ENCODE measurements around the gene PRKCA. TPM values are rescaled to one million over a fixed set of nuclear protein-coding genes. Genes with fewer than 3 reads are reported as not detected.

The PRKCA gene
- total and polyA plus RNA-seq, 2 experiments from 2014 or later, result 6.4 to 35.4 TPM

GRCh38 chr17:66629762-66630161 is 327.3 kb downstream of the PRKCA start:
- Histone ChIP-seq H3K36me3 (ENCODE audit: insufficient read depth) (no peaks in the 10 kb centered on the region), H3K4me3 (no peak overlapping the region), H3K4me2 (no peak overlapping the region), H2AFZ (no peak overlapping the region), H3K4me1 (ENCODE audit: insufficient read depth) (0 out of 2 replicates have a peak, but pooled peaks cover 2% of the 10 kb centered on the region), H3K27ac (ENCODE audit: low read depth) (no peak overlapping the region), H3F3A (replicated peaks; ENCODE audit: low read depth) (no peaks in the 10 kb centered on the region), H3K9me2 (ENCODE audit: insufficient read depth) (0 out of 2 replicates have a peak, but pooled peaks cover 9% of the 10 kb centered on the region), H4K20me1 (replicated peaks; ENCODE audit: insufficient read depth) (no peaks in the 10 kb centered on the region), H3K27me3 (ENCODE audit: insufficient read depth) (no peaks in the 10 kb centered on the region), H3K79me2 (replicated peaks; ENCODE audit: insufficient read depth) (no peaks in the 10 kb centered on the region)
- Mint-ChIP-seq H3K27me3 (ENCODE audit: insufficient read depth, low read depth, poor library complexity) (no peaks in the 10 kb centered on the region), H3K36me3 (ENCODE audit: low read depth) (no peaks in the 10 kb centered on the region), H3K27ac (no peak overlapping the region), H3K9me3 (no peaks in the 10 kb centered on the region), H3K4me1 (peaks cover 4% of the 10 kb centered on the region; the same call in 2 of the 3 replicates), H3K4me3 (no peak overlapping the region)
- ATAC-seq (no peak), DNase-seq (ENCODE audit: low spot score) (no peak)
- TF ChIP-seq ZNF114 (CRISPR knock-in tag; IDR thresholded peaks at IDR 0.05), result no peak
- no peak for TF ChIP-seq CTCF (conservative IDR thresholded peaks at IDR 0.05; ENCODE audit: low read depth in 2 of 2)
- TF ChIP-seq NANOG (IDR thresholded peaks at IDR 0.05; ENCODE audit: borderline replicate concordance), result no peak
- TF ChIP-seq ETS1 (IDR thresholded peaks at IDR 0.05), result no peak
- no peak for TF ChIP-seq EZH2phosphoT487 (IDR thresholded peaks at IDR 0.05; ENCODE audit: unreplicated experiment)
- TF ChIP-seq ZNF331 (CRISPR knock-in tag; IDR thresholded peaks at IDR 0.05; ENCODE audit: low read depth), result no peak
- TF ChIP-seq POLR2AphosphoS5 (IDR thresholded peaks at IDR 0.05; ENCODE audit: low read depth), result no peak
- no peak for TF ChIP-seq REST (IDR thresholded peaks at IDR 0.05; ENCODE audit: unreplicated experiment)
- TF ChIP-seq CREB1 (CRISPR knock-in tag; IDR thresholded peaks at IDR 0.05; ENCODE audit: low read depth), result no peak
- no peak for TF ChIP-seq JUNB (IDR thresholded peaks at IDR 0.05; ENCODE audit: unreplicated experiment)
- no peak for TF ChIP-seq STAT1 (IDR thresholded peaks at IDR 0.05; ENCODE audit: unreplicated experiment)
- TF ChIP-seq ZNF462 (CRISPR knock-in tag; IDR thresholded peaks at IDR 0.05), result no peak
- no peak for TF ChIP-seq EZH2 (IDR thresholded peaks at IDR 0.05; ENCODE audit: low read depth, unreplicated experiment)
